NB4 (cell line): Measurements from ENCODE around the gene JAKMIP3.

ENCODE experiments used
- DNase-seq: peaks from one replicate; pipeline ENCODE4 v3.0.0; 2010; ENCODE audit warnings: low read depth
- H3K4me3 ChIP-seq: one replicate; pipeline ENCODE4 v1.5.1; 2011; ENCODE audit warnings: mild to moderate bottlenecking, low read depth, low read length, moderate library complexity
- MYC ChIP-seq: IDR thresholded peaks from 2 replicates; pipeline ENCODE4 v1.6.1; 2011; ENCODE audit warnings: low read depth, low read length
- POLR2A ChIP-seq: IDR thresholded peaks from 2 replicates; pipeline ENCODE4 v1.6.1; 2011; ENCODE audit warnings: mild to moderate bottlenecking; ENCODE audit not compliant: insufficient read length; ENCODE audit errors: extremely low read depth
- TF ChIP-seq, protein P1 (sequence below): IDR thresholded peaks from 2 replicates; pipeline ENCODE4 v1.6.1; 2011; ENCODE audit warnings: low read depth, low read length
- TF ChIP-seq, protein P2 (sequence below): IDR thresholded peaks from one replicate; pipeline ENCODE4 v1.5.1; 2012; ENCODE audit warnings: low read depth, low read length

The JAKMIP3 gene

DNA sequence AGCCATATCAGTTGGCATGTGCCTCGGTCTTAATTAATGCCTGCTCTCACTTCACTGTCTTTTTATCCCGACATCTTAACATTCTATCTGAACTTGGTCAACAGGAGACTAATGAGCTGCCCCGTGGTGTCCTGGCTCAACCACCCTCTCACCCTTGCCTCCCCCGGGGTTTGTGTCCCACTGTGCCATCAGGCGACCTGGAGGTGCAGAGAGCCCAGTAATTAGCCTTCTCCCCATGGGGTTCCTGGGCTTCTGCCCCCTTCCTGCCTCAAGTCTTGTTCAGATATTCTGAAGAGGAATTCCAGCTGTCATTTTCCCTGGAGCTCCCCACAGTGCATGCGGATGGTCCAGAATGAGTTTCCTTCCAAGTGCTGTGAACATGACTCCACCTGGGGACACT lies 10.1 kb upstream of the JAKMIP3 start:
- TF ChIP-seq, protein P1, sequence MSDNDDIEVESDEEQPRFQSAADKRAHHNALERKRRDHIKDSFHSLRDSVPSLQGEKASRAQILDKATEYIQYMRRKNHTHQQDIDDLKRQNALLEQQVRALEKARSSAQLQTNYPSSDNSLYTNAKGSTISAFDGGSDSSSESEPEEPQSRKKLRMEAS, result no peak
- TF ChIP-seq MYC (no peak), POLR2A (no peak)
- TF ChIP-seq, protein P2, sequence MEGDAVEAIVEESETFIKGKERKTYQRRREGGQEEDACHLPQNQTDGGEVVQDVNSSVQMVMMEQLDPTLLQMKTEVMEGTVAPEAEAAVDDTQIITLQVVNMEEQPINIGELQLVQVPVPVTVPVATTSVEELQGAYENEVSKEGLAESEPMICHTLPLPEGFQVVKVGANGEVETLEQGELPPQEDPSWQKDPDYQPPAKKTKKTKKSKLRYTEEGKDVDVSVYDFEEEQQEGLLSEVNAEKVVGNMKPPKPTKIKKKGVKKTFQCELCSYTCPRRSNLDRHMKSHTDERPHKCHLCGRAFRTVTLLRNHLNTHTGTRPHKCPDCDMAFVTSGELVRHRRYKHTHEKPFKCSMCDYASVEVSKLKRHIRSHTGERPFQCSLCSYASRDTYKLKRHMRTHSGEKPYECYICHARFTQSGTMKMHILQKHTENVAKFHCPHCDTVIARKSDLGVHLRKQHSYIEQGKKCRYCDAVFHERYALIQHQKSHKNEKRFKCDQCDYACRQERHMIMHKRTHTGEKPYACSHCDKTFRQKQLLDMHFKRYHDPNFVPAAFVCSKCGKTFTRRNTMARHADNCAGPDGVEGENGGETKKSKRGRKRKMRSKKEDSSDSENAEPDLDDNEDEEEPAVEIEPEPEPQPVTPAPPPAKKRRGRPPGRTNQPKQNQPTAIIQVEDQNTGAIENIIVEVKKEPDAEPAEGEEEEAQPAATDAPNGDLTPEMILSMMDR, result no peak
- no peak for DNase-seq

DNA sequence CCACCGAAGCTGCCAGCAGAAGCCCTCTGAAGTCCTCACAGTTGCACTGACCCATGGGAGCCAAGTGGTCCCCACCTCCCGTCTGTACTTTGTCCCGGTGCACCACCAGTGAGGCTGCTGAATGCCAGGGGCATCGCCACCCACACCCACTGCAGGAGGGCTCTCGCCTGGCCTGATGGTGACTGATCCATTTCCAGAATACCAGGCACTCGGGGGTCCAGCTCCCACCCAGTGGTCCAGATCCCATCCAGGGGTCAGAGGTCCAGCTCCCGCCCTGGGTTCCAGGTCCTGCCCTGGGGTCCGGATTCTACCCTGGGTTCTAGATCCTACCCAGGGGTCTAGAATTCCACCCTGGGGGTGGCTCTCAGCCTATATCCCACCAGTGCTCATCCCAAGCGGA lies 9.1 kb upstream of the JAKMIP3 start:
- DNase-seq, result no peak
- TF ChIP-seq POLR2A (no peak), MYC (no peak)
- TF ChIP-seq, protein P2, result no peak
- TF ChIP-seq, protein P1, result no peak

More for the DNA sequence above, 10.1 kb upstream of the JAKMIP3 start:
- H3K4me3 ChIP-seq, result no peak overlapping the region

DNA sequence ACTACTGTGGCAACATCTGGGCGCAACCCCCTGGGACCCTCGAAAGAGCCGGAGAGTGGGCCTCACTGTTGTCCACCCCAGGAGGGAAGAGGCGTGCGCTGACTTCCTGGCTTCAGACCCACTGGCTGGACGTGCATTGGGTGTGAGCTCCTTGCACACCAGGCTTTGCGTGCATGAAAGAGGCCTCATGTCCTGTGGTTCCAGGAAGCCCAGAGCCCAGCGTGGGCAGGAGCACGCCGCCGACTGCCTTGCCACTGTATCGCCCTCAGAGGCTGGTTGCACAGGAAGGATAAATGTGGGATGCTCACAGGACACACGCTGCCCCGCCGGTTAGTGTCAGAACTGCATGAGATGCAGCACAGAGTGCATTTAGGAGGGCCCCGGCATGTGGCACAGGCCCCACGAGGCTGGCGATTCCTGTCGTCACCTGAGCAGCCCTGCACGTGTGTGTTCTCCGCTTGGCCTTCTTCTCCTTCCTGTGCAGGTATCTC lies 8.5 kb upstream of the JAKMIP3 start:
- H3K4me3 ChIP-seq, result no peak overlapping the region
- DNase-seq, result no peak
- TF ChIP-seq, protein P1, result no peak
- TF ChIP-seq MYC (no peak), POLR2A (no peak)
- TF ChIP-seq, protein P2, result no peak

More for the DNA sequence above, 9.1 kb upstream of the JAKMIP3 start:
- H3K4me3 ChIP-seq, result no peak overlapping the region

GRCh38 chr10:132058111-132058745 lies 7.5 kb upstream of the JAKMIP3 start:
- DNase-seq, result no peak
- no peak overlapping the region for H3K4me3 ChIP-seq
- TF ChIP-seq, protein P1, result no peak
- TF ChIP-seq, protein P2, result no peak
- no peak for TF ChIP-seq MYC
- no peak for TF ChIP-seq POLR2A

DNA sequence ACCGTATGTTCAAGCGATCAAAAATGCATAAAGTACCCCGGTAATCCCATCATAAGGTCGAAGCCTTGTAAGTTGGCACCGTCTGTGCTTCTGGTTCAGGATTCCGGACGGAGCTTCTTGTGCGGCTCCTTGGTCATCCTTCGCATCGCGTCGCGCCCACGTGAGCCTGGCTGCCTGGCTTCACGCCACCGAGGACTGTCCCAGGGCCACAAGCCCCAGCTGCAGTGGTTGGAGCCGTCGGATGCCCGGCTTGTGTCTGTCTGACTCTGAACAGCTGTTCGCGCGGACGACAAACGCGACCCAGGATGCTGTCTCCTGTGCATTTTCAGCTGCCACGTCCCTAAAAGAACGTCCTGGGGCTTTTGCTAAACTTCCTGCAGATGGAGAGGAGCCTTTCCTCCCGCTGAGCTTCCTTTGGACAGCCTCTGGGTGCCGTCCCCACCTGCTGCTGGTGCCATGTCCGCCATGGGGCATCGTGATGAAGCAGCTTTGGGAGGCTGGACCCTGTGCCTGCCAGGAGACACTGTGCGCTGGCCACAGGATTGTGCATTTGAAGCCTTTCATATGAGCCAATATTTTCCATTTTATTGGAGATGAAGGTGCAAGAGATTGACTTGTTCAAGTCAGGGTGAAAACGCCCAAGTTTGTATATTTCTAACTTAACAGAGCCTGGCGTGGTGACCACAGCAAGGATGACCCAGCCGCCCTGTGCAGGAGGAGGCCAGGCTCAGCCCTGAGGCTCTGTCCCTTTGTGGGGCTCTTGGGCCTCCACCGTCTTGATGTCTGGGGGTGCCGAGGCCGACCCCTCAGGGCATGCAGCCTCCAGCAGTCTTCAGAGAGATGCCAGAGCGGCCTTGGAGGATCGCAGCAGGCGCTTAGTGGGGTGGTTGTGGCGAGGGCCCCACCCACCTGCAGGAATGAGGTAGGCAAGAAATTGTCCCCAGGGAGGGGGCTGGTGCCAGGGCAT lies 6.7 kb upstream of the JAKMIP3 start:
- no peak for DNase-seq
- H3K4me3 ChIP-seq, result no peak overlapping the region
- TF ChIP-seq, protein P1, result no peak
- TF ChIP-seq MYC, result no peak
